GM12878 (cell line): ENCODE measurements around the gene ADCY1. TPM values are rescaled to one million over a fixed set of nuclear protein-coding genes. Genes with fewer than 3 reads are reported as not detected.

Source experiments
- ATAC-seq: fragments of 200-7000 bp; cut with Tn5 transposase; 3 replicates; pipeline ENCODE4 v1.9.1; 2020; ENCODE audit warnings: mild to moderate bottlenecking, moderate library complexity
- BruUV-seq: library from RNA; stranded (reverse); fragments of 400-500 nt; replicated peaks from 2 replicates; lab custom pipeline; 2021; lab: Mats Ljungman, UMichigan
- CTCF ChIA-PET: fragments of 300-600 bp; sonication (Branson Sonifier 250); formaldehyde crosslinking; extraction: SDS; loops from one replicate; lab custom pipeline; 2021; ENCODE audit warnings: inconsistent platforms; lab: Yijun Ruan, JAX
- POLR2A ChIA-PET: fragments of 350-600 bp; formaldehyde crosslinking; extraction: SDS; loops from one replicate; lab custom pipeline; 2021; ENCODE audit warnings: inconsistent platforms; lab: Charles Lee
- RAD21 ChIA-PET: fragments of 300-600 bp; sonication (Branson Sonifier 250); formaldehyde crosslinking; loops from one replicate; lab custom pipeline; 2023; ENCODE audit warnings: antibody characterized with exemption; ENCODE audit not compliant: unreplicated experiment; lab: Charles Lee
- SMC1A ChIA-PET: fragments of 300-600 bp; sonication (Branson Sonifier 250); formaldehyde crosslinking; loops from one replicate; lab custom pipeline; 2023; ENCODE audit not compliant: unreplicated experiment, uncharacterized antibody; lab: Charles Lee
- DNase-seq: peaks from one replicate; pipeline ENCODE4 v3.0.0-alpha.2; 2011; ENCODE audit warnings: low read depth, low spot score
- FAIRE-seq: peaks from 3 replicates; lab custom pipeline; 2011; peaks lifted over from hg19 to GRCh38; lab: Jason Lieb, UNC
- H2AFZ ChIP-seq: 2 replicates; pipeline ENCODE4 v1.6.0; 2011; ENCODE audit warnings: low read depth, low read length, control low read depth; ENCODE audit not compliant: control insufficient read depth
- H3K27ac ChIP-seq: 2 replicates; pipeline ENCODE4 v1.5.1; 2011; ENCODE audit warnings: control low read depth; ENCODE audit not compliant: control insufficient read depth, insufficient read depth
- H3K27me3 ChIP-seq, 2 experiments: replicated peaks in 1 of 2; 2 replicates each; pipeline versions ENCODE4 v1.6.0 to v1.6.1; 2011; ENCODE audit warnings: low read length in 1 of 2; ENCODE audit not compliant: control insufficient read depth in 2 of 2, insufficient read depth in 2 of 2
- H3K36me3 ChIP-seq, 2 experiments: 2 replicates each; pipeline ENCODE4 v1.5.1; 2011; ENCODE audit warnings: low read length in 1 of 2; ENCODE audit not compliant: control insufficient read depth in 2 of 2, insufficient read depth in 2 of 2
- H3K4me1 ChIP-seq: 2 replicates; pipeline ENCODE4 v1.6.1; 2011; ENCODE audit warnings: mild to moderate bottlenecking, low read length, moderate library complexity, mixed read lengths; ENCODE audit not compliant: control insufficient read depth, insufficient read depth
- H3K4me2 ChIP-seq: 2 replicates; pipeline ENCODE4 v1.6.0; 2011; ENCODE audit warnings: control low read depth; ENCODE audit not compliant: control insufficient read depth, insufficient read depth
- H3K4me3 ChIP-seq: fragments of 200-600 bp; sonication (generic); 2 replicates; pipeline ENCODE4 v1.5.1; 2016
- H3K79me2 ChIP-seq: 2 replicates; pipeline ENCODE4 v1.6.0; 2011; ENCODE audit warnings: low read length; ENCODE audit not compliant: control insufficient read depth, insufficient read depth
- H3K9ac ChIP-seq: 2 replicates; pipeline ENCODE4 v1.8.0; 2011; ENCODE audit warnings: low read length, control low read depth, mixed read lengths; ENCODE audit not compliant: control insufficient read depth, insufficient read depth
- H3K9me3 ChIP-seq: replicated peaks from 3 replicates; pipeline ENCODE4 v1.5.1; 2011; ENCODE audit warnings: mild to moderate bottlenecking, low read length; ENCODE audit not compliant: control insufficient read depth, insufficient read depth
- H4K20me1 ChIP-seq: 2 replicates; pipeline ENCODE4 v1.6.0; 2011; ENCODE audit not compliant: control insufficient read depth, insufficient read depth
- ASH2L ChIP-seq: fragments of 300-600, 200-600 bp; sonication (generic); IDR thresholded peaks from 2 replicates; pipeline ENCODE4 v1.6.1; 2017; ENCODE audit warnings: low read depth, mild to moderate bottlenecking, borderline replicate concordance
- BCL3 ChIP-seq: IDR thresholded peaks from 2 replicates; pipeline ENCODE4 v1.6.1; 2011; ENCODE audit warnings: borderline replicate concordance, low read depth, mild to moderate bottlenecking, moderate library complexity, low read length; ENCODE audit not compliant: insufficient read depth, poor library complexity, severe bottlenecking
- BMI1 ChIP-seq: fragments of 450-650 bp; IDR thresholded peaks from 2 replicates; pipeline ENCODE4 v1.6.1; 2016; ENCODE audit warnings: mild to moderate bottlenecking, moderate library complexity, borderline replicate concordance
- CBX5 ChIP-seq: sonication (generic); IDR thresholded peaks from 2 replicates; pipeline ENCODE4 v1.6.1; 2016; ENCODE audit warnings: low read depth, moderate library complexity, mild to moderate bottlenecking, inconsistent platforms
- IKZF1 ChIP-seq: fragments of 450-650 bp; conservative IDR thresholded peaks from 2 replicates; pipeline ENCODE4 v1.6.1; 2017; ENCODE audit warnings: antibody characterized with exemption, mild to moderate bottlenecking
- MEF2B ChIP-seq: fragments of 450-650 bp; IDR thresholded peaks from 2 replicates; pipeline ENCODE4 v1.6.1; 2018; ENCODE audit warnings: mild to moderate bottlenecking, moderate library complexity; ENCODE audit not compliant: partially characterized antibody, poor library complexity, severe bottlenecking
- MTA3 ChIP-seq: IDR thresholded peaks from 2 replicates; pipeline ENCODE4 v1.6.1; 2012; ENCODE audit warnings: low read length, inconsistent platforms, borderline replicate concordance
- PAX8 ChIP-seq: fragments of 450-650 bp; IDR thresholded peaks from 2 replicates; pipeline ENCODE4 v1.6.1; 2017; ENCODE audit warnings: mild to moderate bottlenecking, moderate library complexity
- POLR2A ChIP-seq: IDR thresholded peaks from 2 replicates; pipeline ENCODE4 v1.6.1; 2011; ENCODE audit warnings: low read depth, mild to moderate bottlenecking, low read length
- POLR2AphosphoS2 ChIP-seq: IDR thresholded peaks from 2 replicates; pipeline ENCODE4 v1.6.1; 2011; ENCODE audit warnings: low read depth, mild to moderate bottlenecking, low read length, improper control_type of control experiment, moderate library complexity
- SMAD1 ChIP-seq: fragments of 450-650 bp; IDR thresholded peaks from 2 replicates; pipeline ENCODE4 v1.6.1; 2018; ENCODE audit warnings: mild to moderate bottlenecking, low read depth; ENCODE audit not compliant: partially characterized antibody
- SREBF2 ChIP-seq: IDR thresholded peaks from 2 replicates; pipeline ENCODE4 v1.6.1; 2012; ENCODE audit warnings: mild to moderate bottlenecking, low read length
- SRF ChIP-seq, 2 experiments: IDR thresholded peaks; 2 replicates each; pipeline ENCODE4 v1.6.1; 2011; ENCODE audit warnings: low read depth in 2 of 2, low read length in 2 of 2, mild to moderate bottlenecking in 1 of 2, moderate library complexity in 1 of 2
- STAT1 ChIP-seq: fragments of 450-650 bp; conservative IDR thresholded peaks from 2 replicates; pipeline ENCODE4 v1.6.1; 2014; ENCODE audit warnings: antibody characterized with exemption, mild to moderate bottlenecking
- TARDBP ChIP-seq: IDR thresholded peaks from 2 replicates; pipeline ENCODE4 v1.6.1; 2016; ENCODE audit warnings: borderline replicate concordance
- ZNF24 ChIP-seq: fragments of 450-650 bp; IDR thresholded peaks from 2 replicates; pipeline ENCODE4 v1.6.1; 2017; ENCODE audit warnings: antibody characterized with exemption, mild to moderate bottlenecking
- whole genome bisulfite sequencing: methylation state at CpG from one replicate; pipeline ENCODE4 v1.1.6; 2016; ENCODE audit warnings: low lambda C conversion rate; ENCODE audit not compliant: insufficient replicate concordance, insufficient coverage; ENCODE audit errors: missing lambda C conversion rate; 5-methylcytosine and 5-hydroxymethylcytosine counted together
- in situ Hi-C: fragments of 300-500 bp; cut with MboI; formaldehyde crosslinking; loops from 9 replicates; pipeline ENCODE4 v1.14.3; 2018; ENCODE audit warnings: mixed read lengths
- intact Hi-C: fragments of 100-400 bp; cut with micrococcal nuclease; formaldehyde crosslinking; loops from one replicate; pipeline ENCODE4 v1.14.2; 2022; ENCODE audit not compliant: unreplicated experiment
- polyA plus RNA-seq, 11 experiments: library from polyadenylated mRNA; depleted of rRNA in 4 of 11; unstranded in 6 of 11; stranded (reverse) in 5 of 11; fragments of >200 nt; fragmentation: Nextera tagmentation in 4 of 11; fragmentation: Illumina TruSeq in 1 of 11; extraction: Ambion mirVana in 4 of 11; extraction: Trizol in 1 of 11; gene quantifications; 1 replicate in 1 of 11; 2 replicates in 10 of 11; pipeline versions ENCODE4 v1.2.1 to v1.2.3, GENCODE V29; 2011 to 2016; ENCODE audit warnings: inconsistent platforms in 2 of 11, missing spikeins in 2 of 11, low read depth in 1 of 11
- total RNA-seq, 4 experiments: library from RNA; depleted of rRNA in 3 of 4; stranded (reverse); fragments of >200 nt in 3 of 4; fragmentation: Illumina TruSeq in 1 of 4; extraction: Trizol in 1 of 4; gene quantifications; 2 replicates each; pipeline versions ENCODE4 v1.2.1 to v1.2.3, GENCODE V29; 2013 to 2021

The ADCY1 gene
- total and polyA plus RNA-seq, 10 of the 15 experiments (the other 5 are each of a cell fraction or from before 2014, with no cell fraction given) = 0.13 to 1.4 (median 0.45) TPM; not detected in 1

DNA sequence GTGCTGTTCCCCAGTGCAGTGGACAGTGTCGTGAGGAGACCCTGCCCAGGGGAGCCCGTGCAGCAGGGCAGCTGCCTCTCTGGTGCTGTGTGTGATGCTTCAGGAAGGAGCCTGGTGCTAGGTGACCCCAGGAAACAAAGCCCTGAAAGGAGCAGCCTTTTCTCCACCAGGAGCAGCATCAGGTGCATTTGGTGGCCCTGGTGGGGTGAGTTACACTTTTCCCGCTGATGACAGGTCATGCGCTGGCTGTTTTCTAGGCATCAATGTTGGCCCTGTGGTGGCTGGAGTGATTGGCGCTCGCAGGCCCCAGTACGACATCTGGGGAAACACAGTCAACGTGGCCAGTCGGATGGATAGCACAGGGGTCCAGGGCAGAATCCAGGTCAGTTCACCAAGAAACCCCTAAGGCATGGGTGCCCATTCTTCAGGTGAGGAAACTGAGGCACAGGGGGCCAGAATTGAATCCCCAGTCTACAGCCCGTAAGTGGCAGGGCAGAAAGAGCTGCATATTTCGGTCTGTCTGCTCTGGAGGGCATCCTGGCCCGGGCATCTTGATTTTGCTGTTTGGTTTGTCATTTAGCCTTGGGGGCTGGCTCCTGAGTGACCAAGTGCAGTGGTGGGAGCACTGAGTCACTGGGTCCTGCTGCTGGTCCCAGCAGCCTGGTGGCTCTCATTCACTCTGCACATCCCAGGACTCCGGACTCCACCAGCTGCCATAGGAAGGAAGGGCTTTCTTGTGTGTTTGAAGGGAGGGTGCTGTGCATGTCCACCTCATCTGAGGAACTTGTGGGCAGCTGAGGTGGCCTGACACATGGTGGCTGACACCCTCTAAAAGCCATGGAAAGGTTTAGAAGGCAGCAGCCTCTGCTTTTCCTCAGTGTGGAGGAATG is 136.3 kb downstream of the ADCY1 start:
- ChIA-PET SMC1A (no interaction called here), RAD21 (no interaction called here), CTCF (no interaction called here), POLR2A (no interaction called here)
- Histone ChIP-seq H3K27ac (no peak overlapping the region), H3K4me3 (no peak overlapping the region), H3K36me3 (no peaks in the 10 kb centered on the region), H3K9me3 (no peaks in the 10 kb centered on the region), H3K9ac (no peak overlapping the region), H3K79me2 (no peaks in the 10 kb centered on the region), H2AFZ (no peak overlapping the region), H4K20me1 (no peaks in the 10 kb centered on the region), H3K4me2 (no peak overlapping the region), H3K27me3 (peaks cover 0 to 1% of the 10 kb centered on the region in 2 experiments; a peak in 1 of 4 replicates), H3K4me1 (no peaks in the 10 kb centered on the region)
- no peak for FAIRE-seq
- in situ Hi-C loops (no loop called here), intact Hi-C loops (no loop called here)
- WGBS = 61% methylated on average over 13 of the region's 13 CpGs
- ATAC-seq = no peak
- no TSS peak for BruUV-seq
- no peak for DNase-seq
- TF ChIP-seq BMI1 (no peak), SRF (IDR thresholded peaks at IDR 0.05; ENCODE audit: low read depth in 2 of 2, low read length in 2 of 2) (no peak), SREBF2 (no peak), IKZF1 (no peak), SMAD1 (no peak)

GRCh38 chr7:45711161-45711490 is 137.0 kb downstream of the ADCY1 start:
- no peak for ATAC-seq
- BruUV-seq = no TSS peak
- DNase-seq = no peak
- H3K4me2 ChIP-seq = no peak overlapping the region
- ChIA-PET RAD21 (no interaction called here), SMC1A (no interaction called here), POLR2A (no interaction called here), CTCF (no interaction called here)
- H3K4me3 ChIP-seq = no peak overlapping the region
- no peaks in the 10 kb centered on the region for H3K79me2 ChIP-seq
- H2AFZ ChIP-seq = no peak overlapping the region
- H3K27me3 ChIP-seq = peaks cover 0 to 1% of the 10 kb centered on the region in 2 experiments; a peak in 1 of 4 replicates
- H3K36me3 ChIP-seq = no peaks in the 10 kb centered on the region
- FAIRE-seq = no peak
- 23% methylated on average over 5 of the region's 5 CpGs for WGBS
- intact Hi-C loops = no loop called here
- in situ Hi-C loops = no loop called here
- no peak overlapping the region for H3K27ac ChIP-seq
- no peaks in the 10 kb centered on the region for H3K9me3 ChIP-seq
- H3K4me1 ChIP-seq = no peaks in the 10 kb centered on the region
- no peak overlapping the region for H3K9ac ChIP-seq
- H4K20me1 ChIP-seq = no peaks in the 10 kb centered on the region
- no peak for TF ChIP-seq POLR2AphosphoS2
- no peak for TF ChIP-seq ASH2L
- TF ChIP-seq STAT1 = no peak
- no peak for TF ChIP-seq TARDBP
- TF ChIP-seq CBX5 = no peak
- no peak for TF ChIP-seq PAX8
- TF ChIP-seq BCL3 = no peak
- no peak for TF ChIP-seq MTA3
- no peak for TF ChIP-seq POLR2A
- TF ChIP-seq MEF2B = no peak
- no peak for TF ChIP-seq ZNF24
